GM23248 (cell line): ENCODE data around the gene DCUN1D2. TPM values are rescaled to one million over a fixed set of nuclear protein-coding genes. Genes with fewer than 3 reads are reported as not detected.
"Not testable (repeated sequence)": the region's sequence is repeated elsewhere in the genome, so short reads cannot be mapped to it uniquely, and the experiment has no call there.

Experiments
- DNase-seq: peaks from one replicate; pipeline ENCODE4 v3.0.0-alpha.2; 2015
- H2AFZ ChIP-seq: fragments of 200-600 bp; sonication (generic); 2 replicates; pipeline ENCODE4 v1.6.1; 2016; ENCODE audit warnings: antibody characterized with exemption
- H3F3A ChIP-seq: fragments of 200-600 bp; sonication (generic); 2 replicates; pipeline ENCODE4 v1.6.1; 2016; ENCODE audit warnings: mild to moderate bottlenecking, antibody characterized with exemption, mixed run types; ENCODE audit not compliant: insufficient read depth
- H3K27ac ChIP-seq: fragments of 200-600 bp; sonication (generic); 2 replicates; pipeline ENCODE4 v1.5.1; 2016; ENCODE audit warnings: mild to moderate bottlenecking
- H3K27me3 ChIP-seq: fragments of 200-600 bp; sonication (generic); replicated peaks from 2 replicates; pipeline ENCODE4 v1.6.1; 2016; ENCODE audit warnings: mild to moderate bottlenecking; ENCODE audit not compliant: insufficient read depth
- H3K36me3 ChIP-seq: fragments of 200-600 bp; sonication (generic); 2 replicates; pipeline ENCODE4 v1.6.1; 2016; ENCODE audit warnings: low read depth, mild to moderate bottlenecking
- H3K4me1 ChIP-seq: fragments of 200-600 bp; sonication (generic); 2 replicates; pipeline ENCODE4 v1.6.1; 2016; ENCODE audit warnings: mild to moderate bottlenecking; ENCODE audit not compliant: insufficient read depth
- H3K4me2 ChIP-seq: fragments of 200-600 bp; sonication (generic); one replicate; pipeline ENCODE4 v1.6.1; 2016; ENCODE audit warnings: mild to moderate bottlenecking; ENCODE audit not compliant: unreplicated experiment
- H3K4me3 ChIP-seq: fragments of 200-600 bp; sonication (generic); 2 replicates; pipeline ENCODE4 v1.5.1; 2016; ENCODE audit warnings: mild to moderate bottlenecking
- H3K79me2 ChIP-seq: fragments of 200-600 bp; sonication (generic); 2 replicates; pipeline ENCODE4 v1.6.1; 2016; ENCODE audit warnings: mild to moderate bottlenecking; ENCODE audit not compliant: insufficient read depth
- H3K9ac ChIP-seq: fragments of 200-600 bp; sonication (generic); 2 replicates; pipeline ENCODE4 v1.6.1; 2016; ENCODE audit warnings: mild to moderate bottlenecking
- H3K9me2 ChIP-seq: fragments of 200-600 bp; sonication (generic); 2 replicates; pipeline ENCODE4 v1.6.1; 2016; ENCODE audit warnings: mixed run types, mild to moderate bottlenecking, moderate library complexity; ENCODE audit not compliant: insufficient read depth
- H3K9me3 ChIP-seq: fragments of 200-600 bp; sonication (generic); one replicate; pipeline ENCODE4 v1.6.1; 2017; ENCODE audit warnings: low read depth
- H4K20me1 ChIP-seq: fragments of 200-600 bp; sonication (generic); 2 replicates; pipeline ENCODE4 v1.6.0; 2016; ENCODE audit not compliant: insufficient read depth
- EZH2 ChIP-seq: fragments of 200-600 bp; sonication (generic); IDR thresholded peaks from 2 replicates; pipeline ENCODE4 v1.6.1; 2018; ENCODE audit warnings: antibody characterized with exemption, mild to moderate bottlenecking; ENCODE audit not compliant: insufficient read depth, poor library complexity, severe bottlenecking
- EZH2phosphoT487 ChIP-seq: fragments of 200-600 bp; sonication (generic); IDR thresholded peaks from 2 replicates; pipeline ENCODE4 v1.6.1; 2018; ENCODE audit warnings: antibody characterized with exemption, moderate library complexity, mild to moderate bottlenecking, low read depth; ENCODE audit not compliant: insufficient read depth
- WGBS, 2 experiments: methylation state at CpG; one replicate each; pipeline ENCODE4 v1.1.6; 2015 to 2017; ENCODE audit warnings: low lambda C conversion rate in 2 of 2, low coverage in 1 of 2; ENCODE audit errors: missing lambda C conversion rate in 2 of 2; 5-methylcytosine and 5-hydroxymethylcytosine counted together
- in situ Hi-C: fragments of 300-500 bp; cut with MboI; formaldehyde crosslinking; loops from 2 replicates; pipeline ENCODE4 v1.15.0; 2020
- polyA plus RNA-seq: library from polyadenylated mRNA; unstranded; fragments of >200 nt; fragmentation: Nextera tagmentation; extraction: Ambion mirVana; gene quantifications from 2 replicates; pipeline ENCODE4 v1.2.1, GENCODE V29; 2016
- total RNA-seq: library from RNA; depleted of rRNA; stranded (reverse); fragments of >200 nt; shearing (Covaris generic); gene quantifications from 2 replicates; pipeline ENCODE4 v1.2.3, GENCODE V29; 2014

Gene DCUN1D2
- total and polyA plus RNA-seq, 2 experiments from 2014 or later, result 7.2 to 9.9 TPM

- TF ChIP-seq EZH2 (no peak), EZH2phosphoT487 (no peak)
- no peaks in the 10 kb centered on the region for H4K20me1 ChIP-seq
- peaks cover 5% of the 10 kb centered on the region; the same call in 1 of the 2 replicates for H3K36me3 ChIP-seq
- H3K4me2 ChIP-seq, result no peak overlapping the region
- no peak overlapping the region for H2AFZ ChIP-seq
- H3K27me3 ChIP-seq, result no peaks in the 10 kb centered on the region
- H3K4me1 ChIP-seq, result no peaks in the 10 kb centered on the region
- no peak for DNase-seq
- no peaks in the 10 kb centered on the region for H3K9me3 ChIP-seq
- no peak overlapping the region for H3K9ac ChIP-seq
- H3K27ac ChIP-seq, result no peak overlapping the region
- H3K9me2 ChIP-seq, result no peaks in the 10 kb centered on the region
- H3K4me3 ChIP-seq, result no peak overlapping the region
- 96 to 98% methylated on average over 29 of the region's 29 CpGs for whole genome bisulfite sequencing, 2 experiments
- H3K79me2 ChIP-seq, result no peaks in the 10 kb centered on the region
- no peaks in the 10 kb centered on the region for H3F3A ChIP-seq
- in situ Hi-C loops, result no loop called here
These were observed 48.9 kb downstream of the DCUN1D2 start for GRCh38 chr13:113441661-113442060.

- 70 to 72% methylated on average over 16 to 17 of the region's 17 CpGs for WGBS, 2 experiments
- Histone ChIP-seq H3K27ac (no peak overlapping the region), H3K4me3 (no peak overlapping the region), H3K4me2 (no peak overlapping the region), H3K9me3 (no peaks in the 10 kb centered on the region), H3F3A (no peaks in the 10 kb centered on the region), H4K20me1 (no peaks in the 10 kb centered on the region), H3K9me2 (no peaks in the 10 kb centered on the region), H3K79me2 (no peaks in the 10 kb centered on the region), H2AFZ (no peak overlapping the region), H3K9ac (no peak overlapping the region), H3K4me1 (no peaks in the 10 kb centered on the region), H3K27me3 (no peaks in the 10 kb centered on the region), H3K36me3 (no peaks in the 10 kb centered on the region)
- in situ Hi-C loops, result no loop called here
- peak; percentile 36 for DNase-seq
- TF ChIP-seq EZH2 (no peak), EZH2phosphoT487 (no peak)
These were observed 53.0 kb downstream of the DCUN1D2 start for GRCh38 chr13:113437408-113438010.

GRCh38 chr13:113436866-113437265, 53.6 kb downstream of the DCUN1D2 start:
- 83 to 95% methylated on average over 3 to 15 of the region's 15 CpGs for WGBS, 2 experiments
- H3K9ac ChIP-seq, H3F3A ChIP-seq, H3K27ac ChIP-seq, in situ Hi-C loops, H4K20me1 ChIP-seq, H3K9me3 ChIP-seq, DNase-seq, H3K9me2 ChIP-seq, H3K79me2 ChIP-seq, H3K4me2 ChIP-seq, H3K27me3 ChIP-seq, H3K36me3 ChIP-seq, H3K4me3 ChIP-seq, H2AFZ ChIP-seq, H3K4me1 ChIP-seq: not testable (repeated sequence)

- H3K27me3 ChIP-seq, result not testable (repeated sequence)
- WGBS, 2 experiments, result 93% methylated on average over 11 to 15 of the region's 15 CpGs
These were observed 54.6 kb downstream of the DCUN1D2 start for GRCh38 chr13:113435907-113436306.

GRCh38 chr13:113433391-113433916, 57.1 kb downstream of the DCUN1D2 start:
- no peaks in the 10 kb centered on the region for H3K79me2 ChIP-seq
- no peak overlapping the region for H3K27ac ChIP-seq
- in situ Hi-C loops, result no loop called here
- no peaks in the 10 kb centered on the region for H3K27me3 ChIP-seq
- no peak for DNase-seq
- no peak for TF ChIP-seq EZH2
- TF ChIP-seq EZH2phosphoT487, result no peak
- no peak overlapping the region for H3K4me3 ChIP-seq
- H3K9ac ChIP-seq, result no peak overlapping the region
- no peak overlapping the region for H3K4me2 ChIP-seq
- no peak overlapping the region for H2AFZ ChIP-seq
- H3K9me3 ChIP-seq, result no peaks in the 10 kb centered on the region
- no peaks in the 10 kb centered on the region for H3K9me2 ChIP-seq
- H3F3A ChIP-seq, result no peaks in the 10 kb centered on the region
- H4K20me1 ChIP-seq, result no peaks in the 10 kb centered on the region
- no peaks in the 10 kb centered on the region for H3K36me3 ChIP-seq
- no peaks in the 10 kb centered on the region for H3K4me1 ChIP-seq
- WGBS, 2 experiments, result 89 to 90% methylated on average over 18 to 21 of the region's 21 CpGs

More at GRCh38 chr13:113435907-113436306, 54.6 kb downstream of the DCUN1D2 start:
- H3K4me2 ChIP-seq, H3K4me3 ChIP-seq, H3K9ac ChIP-seq, DNase-seq, H3K4me1 ChIP-seq, H2AFZ ChIP-seq, H3K79me2 ChIP-seq, H3F3A ChIP-seq, in situ Hi-C loops, H3K9me3 ChIP-seq, H3K9me2 ChIP-seq, H3K36me3 ChIP-seq, H4K20me1 ChIP-seq, H3K27ac ChIP-seq: not testable (repeated sequence)
